ENCODE measurements around the gene PTGES3. TPM values are rescaled to one million over a fixed set of nuclear protein-coding genes. Genes with fewer than 3 reads are reported as not detected.

PTGES3 gene
- 190 and 195 TPM in 2 replicates for total RNA-seq

GRCh38 chr12:56688129-56688845 lies at the start of gene PTGES3:
Gene PTGES3 (minus strand): TSS chr12:56688284. CDS start chr12:56687999, 285 bp downstream.
- intact Hi-C loops (cut with micrococcal nuclease) = loop anchor here (1.0 to 5.0 kb wide), 24 partner anchors 37 to 1054 kb away; partner anchors contain the start of genes ARHGAP9, BAZ2A, DDIT3 and DNAJC14

DNA sequence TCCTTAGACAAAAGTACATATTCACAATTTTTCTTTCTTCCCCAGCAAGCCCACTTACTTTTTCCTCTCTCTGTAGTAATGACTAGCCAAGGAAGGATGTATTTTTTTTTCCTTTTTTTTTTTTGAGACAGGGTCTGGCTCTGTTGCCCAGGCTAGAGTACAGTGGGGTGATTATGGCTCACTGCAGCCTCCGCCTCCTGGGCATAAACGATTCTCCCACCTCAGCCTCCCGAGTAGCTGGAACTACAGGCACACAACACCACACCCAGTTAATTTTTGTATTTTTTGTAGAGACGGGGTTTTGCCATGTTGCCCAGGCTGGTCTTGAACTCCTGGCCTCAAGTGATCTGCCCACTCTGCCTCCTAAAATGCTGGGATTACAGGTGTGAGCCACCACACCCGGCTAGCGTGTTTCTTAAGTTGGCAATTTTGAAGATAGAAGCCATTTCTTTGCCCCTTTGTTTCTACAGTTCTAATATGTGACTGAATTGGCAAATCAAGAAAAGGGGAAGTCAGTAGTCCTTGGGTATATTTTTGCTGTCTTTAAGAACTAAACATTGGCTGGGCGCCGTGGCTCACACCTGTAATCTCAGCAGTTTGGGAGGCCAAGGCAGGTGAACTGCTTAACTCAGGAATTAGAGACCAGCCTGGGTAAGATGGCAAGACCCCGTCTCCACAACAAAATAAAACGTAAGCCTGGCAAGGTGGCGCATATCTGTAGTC lies 40.2 kb upstream of the PTGES3 start:
- intact Hi-C loops (cut with micrococcal nuclease) = loop anchor here (5.0 to 10.0 kb wide), 2 partner anchors 911 to 1027 kb away; partner anchors contain the start of genes CDK4, MARCHF9, ORMDL2 and SARNP

DNA sequence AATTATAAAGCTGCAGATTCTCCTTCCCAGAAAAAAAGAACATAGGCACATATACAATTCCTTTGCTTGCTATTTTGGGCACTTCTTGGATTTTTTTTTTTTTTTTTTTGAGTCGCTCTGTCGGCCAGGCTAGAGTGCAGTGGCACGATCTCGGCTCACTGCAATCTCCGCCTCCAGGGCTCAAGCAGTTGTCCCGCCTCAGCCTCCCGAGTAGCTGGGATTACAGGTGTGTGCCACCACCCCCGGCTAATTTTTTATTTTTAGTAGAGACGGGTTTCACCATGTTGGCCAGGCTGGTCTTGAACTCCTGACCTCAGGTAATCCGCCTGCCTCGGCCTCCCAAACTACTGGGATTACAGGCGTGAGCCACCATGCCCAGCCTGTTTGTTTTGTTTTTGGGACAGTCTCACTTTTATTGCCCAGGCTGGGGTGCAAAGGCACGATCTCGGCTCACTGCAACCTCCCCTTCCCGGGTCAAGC lies 38.2 kb upstream of the PTGES3 start:
- intact Hi-C loops (cut with micrococcal nuclease) = loop anchor here (5.0 to 10.0 kb wide), 2 partner anchors 909 to 1029 kb away; partner anchors contain the start of genes CDK4, MARCHF9, ORMDL2 and SARNP

DNA sequence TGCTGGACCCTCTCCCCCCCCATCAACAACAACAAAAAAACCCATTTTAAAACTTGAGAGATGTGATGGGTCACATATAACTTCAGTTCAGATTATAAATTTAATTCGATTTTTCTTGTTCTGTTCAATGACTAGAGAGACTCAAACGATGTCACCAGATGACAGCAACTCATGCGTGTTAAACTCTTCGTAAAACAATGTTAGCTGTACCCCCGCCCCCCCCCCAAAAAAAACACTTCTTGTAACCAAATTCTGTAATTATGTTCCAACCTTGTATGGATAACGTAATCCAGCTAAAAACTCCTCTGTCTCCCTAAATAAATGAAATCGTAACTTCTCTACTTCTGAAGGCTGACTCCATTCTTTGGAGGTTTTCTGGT lies 37.6 kb upstream of the PTGES3 start:
- intact Hi-C loops (cut with micrococcal nuclease) = loop anchor here (1.0 to 10.0 kb wide), 17 partner anchors 27 to 1029 kb away; partner anchors contain the start of genes CDK4, DDIT3, DNAJC14 and MARCHF9

DNA sequence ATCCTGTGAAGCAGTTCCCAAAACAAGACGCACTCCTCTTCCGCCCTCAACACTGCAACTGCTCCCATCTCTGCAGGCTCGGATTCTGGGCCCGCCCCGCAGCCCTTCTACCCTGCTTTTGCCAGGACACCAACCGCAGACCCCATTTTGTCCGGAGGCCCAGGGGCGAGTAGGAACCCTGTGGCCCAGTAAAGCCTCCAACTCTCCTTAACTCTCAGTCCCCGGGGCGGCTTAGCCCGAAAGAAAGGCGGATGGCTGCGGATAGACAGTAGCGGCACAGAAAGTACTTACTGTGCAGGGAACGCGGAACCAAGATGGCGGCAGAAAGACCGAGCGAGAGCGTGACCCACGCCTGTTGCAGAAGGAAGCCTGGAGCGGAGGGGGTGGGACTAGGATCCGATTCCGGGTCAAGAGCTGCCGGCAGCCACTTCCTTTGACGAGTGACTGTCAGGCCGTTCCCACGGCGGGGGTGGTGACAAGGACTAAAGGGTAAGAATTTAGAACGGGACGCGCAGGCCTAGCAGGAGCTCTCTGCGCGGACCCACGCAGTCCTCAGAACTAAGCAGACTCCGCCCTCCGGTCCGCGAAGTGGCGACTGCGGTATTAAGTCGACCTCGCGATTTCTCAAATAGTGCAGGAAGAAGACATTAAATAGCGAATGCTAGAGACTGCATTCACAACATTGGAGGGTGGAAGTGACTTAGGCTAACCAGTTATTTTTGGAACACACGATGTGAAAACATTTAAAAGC lies 37.1 kb upstream of the PTGES3 start, which contains the start of gene NACA:
Gene NACA (minus strand): TSS at position 328 of the 751 bp plus-strand sequence. CDS start 778 bp downstream, outside the sequence.
- intact Hi-C loops (cut with micrococcal nuclease) = loop anchor here (1.0 to 10.0 kb wide), 17 partner anchors 27 to 1030 kb away; partner anchors contain the start of genes CDK4, DDIT3, DNAJC14 and MARCHF9

- intact Hi-C loops (cut with micrococcal nuclease) = loop anchor here (2.0 to 10.0 kb wide), 2 partner anchors 606 to 1030 kb away; partner anchors contain the start of genes CDK4, MARCHF9 and ZC3H10
These were observed 36.6 kb upstream of the PTGES3 start for GRCh38 chr12:56724701-56724971.

DNA sequence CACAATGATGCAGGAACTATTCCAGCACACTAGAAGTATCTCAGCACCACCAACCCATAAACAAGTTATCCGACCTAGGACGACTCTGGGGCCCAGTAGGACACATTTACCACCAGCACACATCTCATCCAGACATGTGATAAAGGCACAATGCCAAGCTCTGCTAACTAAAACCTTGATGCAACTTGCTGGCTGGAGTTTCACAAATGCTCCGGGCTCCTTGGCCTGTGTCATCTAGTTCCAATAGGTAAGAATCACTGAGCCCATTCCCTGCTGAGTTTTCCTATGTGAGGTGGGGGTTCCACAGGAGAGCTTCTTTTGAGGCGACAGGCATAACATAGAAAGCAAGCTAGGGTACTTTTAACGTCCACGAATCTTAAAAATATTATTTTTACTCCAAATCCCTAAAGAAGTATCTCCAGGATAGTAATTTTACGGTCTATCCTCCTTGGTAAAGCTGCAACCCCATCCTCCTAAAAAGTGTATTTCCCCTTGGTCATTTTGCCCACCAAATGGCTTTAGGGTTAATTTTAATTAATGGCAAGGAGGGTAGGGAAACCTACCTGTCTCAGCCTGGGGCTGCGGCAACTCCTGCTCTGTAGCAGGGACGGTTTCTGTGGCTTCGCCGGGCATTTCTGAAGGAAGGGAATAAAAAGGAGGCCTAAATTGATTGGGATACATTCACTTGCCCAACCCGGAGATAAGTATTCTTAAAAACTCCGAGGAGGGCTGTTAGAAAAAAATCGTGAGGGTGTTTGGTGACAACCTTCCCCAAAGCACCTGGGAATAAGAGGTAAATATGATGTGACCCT lies 36.0 kb upstream of the PTGES3 start:
- intact Hi-C loops (cut with micrococcal nuclease) = loop anchor here (2.0 to 10.0 kb wide), 2 partner anchors 605 to 1031 kb away; partner anchors contain the start of genes CDK4, MARCHF9 and ZC3H10

GRCh38 chr12:56723352-56723751 lies 35.3 kb upstream of the PTGES3 start:
- intact Hi-C loops (cut with micrococcal nuclease) = loop anchor here (10.0 kb wide), 1 partner anchor 1031 kb away; the partner anchor contains the start of genes CDK4 and MARCHF9

DNA sequence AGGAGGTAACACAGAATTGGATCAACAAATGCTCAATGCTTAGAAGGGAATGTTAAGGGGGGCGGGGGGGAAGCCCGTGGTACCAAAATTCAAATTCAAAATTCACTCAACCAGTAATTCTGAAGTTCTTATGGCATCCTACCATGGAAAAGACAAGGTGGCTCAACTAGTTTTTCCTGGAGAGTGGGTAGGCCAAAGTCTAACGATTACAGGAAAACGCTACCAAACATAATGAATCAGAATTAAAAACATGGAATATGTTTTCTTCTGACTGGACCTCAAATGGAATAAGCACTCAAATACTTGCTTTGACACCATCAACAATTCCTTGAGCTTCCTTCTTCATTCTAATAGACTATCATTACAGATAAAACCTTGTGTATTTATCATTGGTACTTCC lies 34.7 kb upstream of the PTGES3 start:
- intact Hi-C loops (cut with micrococcal nuclease) = loop anchor here (10.0 kb wide), 1 partner anchor 1032 kb away; the partner anchor contains the start of genes CDK4 and MARCHF9

DNA sequence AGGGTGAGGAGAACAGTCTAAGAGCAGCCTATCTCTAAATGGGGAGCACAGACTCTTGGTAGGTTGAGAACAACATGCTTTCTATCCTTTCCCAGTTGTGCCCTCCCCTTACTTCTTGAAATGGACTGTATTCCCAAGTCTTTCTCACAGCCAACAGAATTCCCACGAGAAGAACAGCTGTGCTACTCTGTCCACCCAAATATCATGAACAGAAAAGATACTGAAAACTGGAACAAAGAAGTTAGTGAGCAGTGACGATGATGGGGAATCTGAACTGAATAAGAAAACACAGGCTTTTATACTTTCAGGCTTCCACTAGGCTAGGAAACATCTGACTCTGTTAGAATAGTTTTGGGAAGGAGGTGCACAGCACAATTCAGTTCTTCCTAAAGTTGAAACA lies 33.6 kb upstream of the PTGES3 start:
- intact Hi-C loops (cut with micrococcal nuclease) = loop anchor here (10.0 kb wide), 1 partner anchor 1033 kb away; the partner anchor contains the start of genes CDK4 and MARCHF9

GRCh38 chr12:56721216-56721615 lies 33.1 kb upstream of the PTGES3 start:
- intact Hi-C loops (cut with micrococcal nuclease) = loop anchor here (10.0 kb wide), 1 partner anchor 1034 kb away; the partner anchor contains the start of genes CDK4 and MARCHF9

- intact Hi-C loops (cut with micrococcal nuclease) = loop anchor here (10.0 kb wide), 1 partner anchor 1034 kb away; the partner anchor contains the start of genes CDK4 and MARCHF9
These were observed 32.7 kb upstream of the PTGES3 start for GRCh38 chr12:56720731-56721151.

DNA sequence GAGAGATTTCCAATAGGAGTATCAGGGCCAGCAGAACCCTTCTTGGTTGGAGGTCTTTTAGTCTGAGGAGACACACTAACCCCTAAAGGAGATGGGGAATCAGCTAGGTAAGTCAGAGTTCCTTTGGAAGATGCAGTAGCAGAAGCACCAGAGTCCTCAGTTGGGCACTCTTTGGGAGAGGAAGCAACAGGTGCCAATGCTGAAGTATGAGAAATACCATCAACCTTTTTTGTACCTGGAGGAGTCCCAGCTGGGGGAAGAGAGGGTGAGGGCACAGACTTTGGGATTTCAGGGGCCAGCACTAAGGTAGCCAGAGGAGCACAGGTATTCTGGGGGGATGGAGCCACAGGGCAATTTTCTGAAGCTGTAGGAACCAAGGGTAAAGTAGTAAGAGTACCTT lies 31.0 kb upstream of the PTGES3 start:
- intact Hi-C loops (cut with micrococcal nuclease) = no loop called here

DNA sequence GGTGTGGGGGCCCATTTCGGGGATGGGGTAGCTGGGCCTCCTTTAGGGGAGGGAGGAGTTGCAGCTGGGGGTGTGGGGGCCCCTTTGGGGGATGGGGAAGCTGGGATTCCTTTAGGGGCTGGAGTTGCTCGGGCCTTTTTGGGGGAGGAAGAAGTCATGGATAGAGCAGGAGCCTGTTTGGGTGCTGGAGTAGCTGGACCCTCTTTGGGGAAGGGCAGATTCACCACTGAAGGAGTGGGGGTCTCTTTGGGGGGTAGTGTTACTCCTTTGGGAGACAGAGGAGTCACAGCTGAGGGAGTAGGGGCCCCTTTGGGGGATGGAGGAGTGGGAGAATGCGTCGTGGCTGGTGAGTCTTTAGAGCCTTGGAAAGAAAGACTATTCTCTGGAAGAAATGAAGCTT lies 30.6 kb upstream of the PTGES3 start:
- intact Hi-C loops (cut with micrococcal nuclease) = no loop called here

GRCh38 chr12:56718149-56718548 lies 30.1 kb upstream of the PTGES3 start:
- intact Hi-C loops (cut with micrococcal nuclease) = no loop called here

DNA sequence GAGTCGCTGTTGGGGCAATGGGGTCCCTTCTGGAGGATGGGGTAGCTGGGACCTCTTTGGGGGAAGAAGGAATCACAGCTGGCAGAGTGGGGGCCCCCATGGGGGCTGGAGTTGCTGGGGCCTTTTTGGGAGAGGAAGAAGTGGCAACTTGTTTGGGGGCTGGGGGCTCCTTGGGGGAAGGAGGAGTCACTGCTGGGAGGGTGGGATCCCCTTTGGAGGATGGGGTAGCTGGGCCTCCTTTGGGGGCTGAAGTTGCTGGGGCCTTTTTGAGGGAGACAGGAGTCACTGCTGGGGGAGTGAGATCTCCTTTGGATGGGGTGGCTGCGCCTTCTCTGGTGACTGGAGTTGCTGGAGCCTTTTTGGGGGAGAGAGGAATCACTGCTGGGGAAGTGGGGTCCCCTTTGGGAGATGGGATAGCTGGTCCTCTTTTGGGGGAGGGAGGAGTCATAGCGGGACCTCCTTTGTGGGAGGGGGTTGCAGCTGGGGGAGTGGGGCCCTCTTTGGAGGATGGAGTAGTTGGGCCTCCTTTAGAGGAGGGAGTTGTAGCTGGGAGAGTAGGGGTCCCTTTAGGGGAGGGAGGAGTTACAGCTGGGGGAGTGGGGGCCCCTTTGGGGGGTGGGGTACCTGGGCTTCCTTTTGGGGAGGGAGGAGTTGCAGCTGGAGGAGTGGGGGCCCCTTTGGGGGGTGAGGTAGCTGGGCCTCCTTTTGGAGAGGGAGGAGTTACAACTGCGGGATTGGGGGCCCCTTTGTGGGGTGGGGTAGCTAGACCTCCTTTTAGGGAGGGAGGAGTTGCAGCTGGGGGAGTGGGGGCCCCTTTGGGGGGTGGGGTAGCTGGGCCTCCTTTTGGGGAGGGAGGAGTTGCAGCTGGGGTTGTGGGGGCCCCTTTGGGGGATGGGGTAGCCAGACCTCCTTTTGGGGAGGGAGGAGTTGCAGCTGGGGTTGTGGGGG lies 29.1 kb upstream of the PTGES3 start:
- intact Hi-C loops (cut with micrococcal nuclease) = no loop called here

- intact Hi-C loops (cut with micrococcal nuclease) = no loop called here
These were observed 28.4 kb upstream of the PTGES3 start for GRCh38 chr12:56716458-56716857.

GRCh38 chr12:56715798-56716197 lies 27.7 kb upstream of the PTGES3 start:
- intact Hi-C loops (cut with micrococcal nuclease) = no loop called here
